ENCODE results near the gene CCN5. TPM values are rescaled to one million over a fixed set of nuclear protein-coding genes. Genes with fewer than 3 reads are reported as not detected.

CCN5 gene
- total and polyA plus RNA-seq, 2 of the 8 experiments (the other 6 are each of a cell fraction or from before 2014, with no cell fraction given) = not detected

- Histone ChIP-seq H3K23me2 (ENCODE audit: low read depth, low read length) (peaks cover 5% of the 10 kb centered on the region; the same call in 1 of the 2 replicates), H3K9me3 (ENCODE audit: insufficient read depth in 2 of 2, low read depth in 1 of 2, low read length in 1 of 2) (no peaks in the 10 kb centered on the region), H3K18ac (ENCODE audit: extremely low read depth, low read length) (no peak overlapping the region), H3K79me2 (ENCODE audit: control insufficient read depth in 1 of 2, insufficient read depth in 2 of 2, low read length in 2 of 2) (no peaks in the 10 kb centered on the region), H2AFZ (ENCODE audit: low read length) (no peak overlapping the region), H2BK5ac (ENCODE audit: low read depth, low read length) (no peak overlapping the region), H3K27ac (ENCODE audit: low read depth, low read length) (no peak overlapping the region), H4K20me1 (replicated peaks in 1 of 2; ENCODE audit: control insufficient read depth in 1 of 2, insufficient read depth in 2 of 2, low read length in 2 of 2) (peaks cover 0 to 13% of the 10 kb centered on the region in 2 experiments), H3K23ac (ENCODE audit: insufficient read length) (no peak overlapping the region), H3K79me1 (ENCODE audit: low read depth, low read length) (no peaks in the 10 kb centered on the region), H3K4me3 (ENCODE audit: extremely low read depth in 1 of 4, insufficient read depth in 2 of 4, low read depth in 3 of 4, low read length in 4 of 4) (no peak overlapping the region), H4K5ac (ENCODE audit: insufficient read length, low read depth, low read length) (no peak overlapping the region), H2BK120ac (replicated peaks; ENCODE audit: low read depth, low read length) (no peak overlapping the region), H3K4ac (replicated peaks; ENCODE audit: insufficient read length, low read depth, low read length) (no peak overlapping the region), H3K4me1 (replicated peaks in 1 of 4; ENCODE audit: control insufficient read depth in 3 of 4, insufficient read depth in 4 of 4, low read length in 3 of 4) (peaks cover 0 to 5% (median under 1%) of the 10 kb centered on the region in 4 experiments; a peak in 1 of 7 replicates), H3K27me3 (replicated peaks in 1 of 4; ENCODE audit: control insufficient read depth in 3 of 4, extremely low read depth in 1 of 4, insufficient read depth in 3 of 4, low read length in 3 of 4) (no peaks in the 10 kb centered on the region), H3K14ac (ENCODE audit: insufficient read length) (no peak overlapping the region), H2BK20ac (ENCODE audit: low read length) (no peak overlapping the region), H2BK15ac (ENCODE audit: low read length) (no peak overlapping the region), H3K9ac (replicated peaks in 1 of 4; ENCODE audit: extremely low read depth in 1 of 4, low read depth in 3 of 4, low read length in 3 of 4) (no peak overlapping the region), H2AK5ac (ENCODE audit: low read depth, low read length) (no peak overlapping the region), H2BK12ac (ENCODE audit: low read depth, low read length) (no peak overlapping the region), H3K4me2 (ENCODE audit: insufficient read depth in 1 of 2, low read depth in 2 of 2, low read length in 2 of 2) (no peak overlapping the region), H3K36me3 (ENCODE audit: control insufficient read depth in 2 of 4, insufficient read depth in 4 of 4, low read length in 3 of 4) (peaks cover 0 to 6% (median 2%) of the 10 kb centered on the region in 4 experiments; a peak in 3 of 8 replicates), H3K56ac (replicated peaks; ENCODE audit: insufficient read length, low read depth, low read length) (no peak overlapping the region), H4K91ac (replicated peaks; ENCODE audit: insufficient read length, low read length) (no peak overlapping the region), H4K8ac (ENCODE audit: extremely low read depth, insufficient read depth, low read length) (no peak overlapping the region)
- ChIA-PET CTCF (ENCODE audit: partially characterized antibody) (interaction anchor here (1.3 to 17.1 kb wide), 2 partner anchors 13 to 38 kb away, joined by 3 to 256 read pairs; partner anchors contain the start of gene KCNK15), POLR2A (ENCODE audit: partially characterized antibody) (interaction anchor here (0.7 kb wide), 1 partner anchor 79 kb away, joined by 3 read pairs; no protein-coding TSS in a partner anchor)
- no peak for FAIRE-seq
- DNase-seq (ENCODE audit: low read depth in 1 of 2, low spot score in 2 of 2) = no peak
- WGBS, 2 experiments (ENCODE audit: extremely low coverage in 1 of 2, insufficient coverage in 1 of 2, insufficient read length in 1 of 2, insufficient replicate concordance in 2 of 2, low coverage in 1 of 2, low lambda C conversion rate in 2 of 2, missing lambda C conversion rate in 1 of 2) = 77% methylated on average over 3 of the region's 3 CpGs; no CpG with 5 or more reads in 1 of the 2 experiments
- no peak for TF ChIP-seq BRCA1 (IDR thresholded peaks at IDR 0.05; ENCODE audit: low read depth, low read length)
- TF ChIP-seq SP2 (IDR thresholded peaks at IDR 0.05; ENCODE audit: low read length) = no peak
- TF ChIP-seq RFX5 (IDR thresholded peaks at IDR 0.05; ENCODE audit: borderline replicate concordance, low read depth, low read length) = no peak
- TF ChIP-seq E2F6 (IDR thresholded peaks at IDR 0.05) = no peak
- TF ChIP-seq POU5F1 (IDR thresholded peaks at IDR 0.05; ENCODE audit: low read depth, low read length) = no peak
- no peak for TF ChIP-seq SUZ12 (IDR thresholded peaks at IDR 0.05; ENCODE audit: low read length)
- no peak for TF ChIP-seq RXRA (IDR thresholded peaks at IDR 0.05; ENCODE audit: insufficient read depth, low read depth, low read length)
- TF ChIP-seq ATF2 (IDR thresholded peaks at IDR 0.05; ENCODE audit: low read length) = no peak
- no peak for TF ChIP-seq NANOG (IDR thresholded peaks at IDR 0.05; ENCODE audit: insufficient read depth, low read depth, low read length, poor library complexity, severe bottlenecking)
These were observed 46.3 kb downstream of the CCN5 start for GRCh38 chr20:44761423-44761822.

All from H1 (cell line).